ENCODE measurements around the gene AK3.

AK3 gene

GRCh38 chr9:4721736-4722135 is 19.3 kb downstream of the AK3 start:
- no peak for DNase-seq (ENCODE audit: low read depth)
- H3K4me3 ChIP-seq (ENCODE audit: low read depth, low read length), result no peak overlapping the region
- TF ChIP-seq, protein P1, sequence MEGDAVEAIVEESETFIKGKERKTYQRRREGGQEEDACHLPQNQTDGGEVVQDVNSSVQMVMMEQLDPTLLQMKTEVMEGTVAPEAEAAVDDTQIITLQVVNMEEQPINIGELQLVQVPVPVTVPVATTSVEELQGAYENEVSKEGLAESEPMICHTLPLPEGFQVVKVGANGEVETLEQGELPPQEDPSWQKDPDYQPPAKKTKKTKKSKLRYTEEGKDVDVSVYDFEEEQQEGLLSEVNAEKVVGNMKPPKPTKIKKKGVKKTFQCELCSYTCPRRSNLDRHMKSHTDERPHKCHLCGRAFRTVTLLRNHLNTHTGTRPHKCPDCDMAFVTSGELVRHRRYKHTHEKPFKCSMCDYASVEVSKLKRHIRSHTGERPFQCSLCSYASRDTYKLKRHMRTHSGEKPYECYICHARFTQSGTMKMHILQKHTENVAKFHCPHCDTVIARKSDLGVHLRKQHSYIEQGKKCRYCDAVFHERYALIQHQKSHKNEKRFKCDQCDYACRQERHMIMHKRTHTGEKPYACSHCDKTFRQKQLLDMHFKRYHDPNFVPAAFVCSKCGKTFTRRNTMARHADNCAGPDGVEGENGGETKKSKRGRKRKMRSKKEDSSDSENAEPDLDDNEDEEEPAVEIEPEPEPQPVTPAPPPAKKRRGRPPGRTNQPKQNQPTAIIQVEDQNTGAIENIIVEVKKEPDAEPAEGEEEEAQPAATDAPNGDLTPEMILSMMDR (IDR thresholded peaks at IDR 0.05; ENCODE audit: insufficient read depth, low read depth, low read length, missing control alignments), result no peak

GRCh38 chr9:4718911-4719310 is 22.1 kb downstream of the AK3 start:
- no peak for DNase-seq (ENCODE audit: low read depth)
- TF ChIP-seq, protein P1 (IDR thresholded peaks at IDR 0.05; ENCODE audit: insufficient read depth, low read depth, low read length, missing control alignments), result no peak
- H3K4me3 ChIP-seq (ENCODE audit: low read depth, low read length), result no peak overlapping the region

GRCh38 chr9:4717815-4718214 is 23.2 kb downstream of the AK3 start:
- H3K4me3 ChIP-seq (ENCODE audit: low read depth, low read length), result no peak overlapping the region
- TF ChIP-seq, protein P1 (IDR thresholded peaks at IDR 0.05; ENCODE audit: insufficient read depth, low read depth, low read length, missing control alignments), result no peak
- DNase-seq (ENCODE audit: low read depth), result no peak

DNA sequence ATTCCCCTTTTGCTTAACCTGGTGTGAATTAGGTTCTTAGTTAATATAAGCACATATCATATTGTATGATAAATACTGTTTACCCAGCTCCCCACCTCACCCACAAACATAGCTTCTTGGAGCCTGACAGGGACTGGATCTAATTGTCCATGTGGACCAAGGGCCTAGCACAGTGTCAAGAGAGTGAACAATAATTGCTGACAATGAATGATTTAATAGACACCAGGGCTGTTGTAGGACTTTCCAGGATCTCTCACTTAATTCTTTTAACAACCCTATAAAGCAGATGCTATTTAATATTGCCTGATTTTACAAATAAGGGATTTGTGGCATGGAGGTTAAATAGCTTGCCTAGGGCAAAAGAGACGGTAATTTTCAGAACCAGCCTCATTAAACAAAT is 24.8 kb downstream of the AK3 start:
- no peak overlapping the region for H3K4me3 ChIP-seq (ENCODE audit: low read depth, low read length)
- DNase-seq (ENCODE audit: low read depth), result no peak
- TF ChIP-seq, protein P1 (IDR thresholded peaks at IDR 0.05; ENCODE audit: insufficient read depth, low read depth, low read length, missing control alignments), result no peak

GRCh38 chr9:4714266-4715016 is 26.6 kb downstream of the AK3 start:
- TF ChIP-seq, protein P1 (IDR thresholded peaks at IDR 0.05; ENCODE audit: insufficient read depth, low read depth, low read length, missing control alignments), result no peak
- H3K4me3 ChIP-seq (ENCODE audit: low read depth, low read length), result no peak overlapping the region
- no peak for DNase-seq (ENCODE audit: low read depth)

DNA sequence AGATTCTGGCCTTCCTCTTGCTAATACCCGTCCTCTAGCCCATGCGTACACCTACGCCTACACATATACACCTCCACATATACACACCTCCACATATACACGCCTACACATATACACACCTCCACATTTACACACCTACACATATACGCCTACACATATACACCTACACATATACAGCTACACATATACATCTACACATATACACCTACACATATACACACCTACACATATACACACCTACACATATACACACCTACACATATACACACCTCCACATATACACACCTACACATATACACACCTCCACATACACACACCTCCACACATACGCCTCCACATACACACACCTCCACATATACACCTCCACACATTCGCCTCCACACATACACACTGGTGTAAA is 27.2 kb downstream of the AK3 start:
- TF ChIP-seq, protein P1 (IDR thresholded peaks at IDR 0.05; ENCODE audit: insufficient read depth, low read depth, low read length, missing control alignments), result no peak
- DNase-seq (ENCODE audit: low read depth), result no peak
- no peak overlapping the region for H3K4me3 ChIP-seq (ENCODE audit: low read depth, low read length)

DNA sequence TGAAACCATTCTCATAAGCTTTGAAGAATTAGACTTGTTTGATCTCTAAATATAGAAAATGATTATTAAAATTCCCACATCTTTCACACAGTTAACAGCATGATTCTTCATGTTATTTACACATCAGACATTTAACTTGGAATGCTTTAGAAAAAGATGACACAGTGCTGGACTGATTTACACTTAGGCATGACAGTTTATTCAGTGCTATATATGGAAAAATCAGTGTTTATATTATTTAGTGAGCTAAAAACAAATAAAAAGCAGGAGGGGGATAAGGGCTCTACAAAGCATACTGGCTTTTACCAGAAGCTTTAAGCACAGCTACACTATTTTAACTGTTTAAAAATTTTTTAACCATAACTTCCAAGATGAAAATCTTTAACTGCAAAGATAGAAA is 31.6 kb downstream of the AK3 start:
- TF ChIP-seq, protein P1 (IDR thresholded peaks at IDR 0.05; ENCODE audit: insufficient read depth, low read depth, low read length, missing control alignments), result no peak
- H3K4me3 ChIP-seq (ENCODE audit: low read depth, low read length), result no peak overlapping the region
- DNase-seq (ENCODE audit: low read depth), result no peak

All from GM12865 (cell line).